ENCODE results near the gene FZD10.

Gene FZD10

DNA sequence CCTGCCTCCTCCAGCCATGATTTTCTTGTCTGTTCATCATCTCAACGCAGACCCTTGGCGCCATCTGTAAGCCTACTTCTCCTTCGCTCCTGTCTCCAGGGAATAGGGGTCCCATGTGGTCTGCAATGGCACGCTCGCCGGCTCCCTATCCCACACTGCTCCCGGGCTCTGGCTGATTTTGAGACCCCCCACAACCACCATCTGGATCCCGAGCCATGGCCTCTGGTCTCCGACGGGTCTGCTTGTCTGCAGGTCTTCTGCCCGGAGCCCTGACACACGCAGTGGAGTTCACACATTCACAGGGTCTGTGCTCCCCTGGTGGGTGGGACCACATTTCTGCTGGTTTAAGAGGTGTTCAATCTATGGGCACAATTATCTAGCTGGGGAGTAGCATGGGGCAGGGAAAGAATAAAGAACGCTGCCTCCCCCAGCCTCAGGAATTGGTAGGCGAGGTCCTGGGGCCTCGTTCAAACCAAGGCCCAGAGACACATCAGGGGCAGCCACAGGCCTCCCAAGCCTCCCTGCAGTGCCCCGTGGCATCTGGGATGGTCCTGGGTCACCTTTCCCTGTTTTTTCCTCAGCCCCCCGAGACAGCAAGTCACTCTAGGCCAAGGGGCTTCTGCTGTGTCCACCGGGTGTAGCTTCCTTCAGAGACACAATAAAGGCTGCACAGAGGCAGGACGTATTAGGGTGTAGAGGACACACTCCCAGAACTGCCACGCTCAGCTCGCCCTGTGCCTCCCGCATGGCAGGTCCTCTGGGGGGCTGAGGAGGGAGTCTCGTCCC, 21.5 kb downstream of the FZD10 start:
- DNase-seq, result no peak

DNA sequence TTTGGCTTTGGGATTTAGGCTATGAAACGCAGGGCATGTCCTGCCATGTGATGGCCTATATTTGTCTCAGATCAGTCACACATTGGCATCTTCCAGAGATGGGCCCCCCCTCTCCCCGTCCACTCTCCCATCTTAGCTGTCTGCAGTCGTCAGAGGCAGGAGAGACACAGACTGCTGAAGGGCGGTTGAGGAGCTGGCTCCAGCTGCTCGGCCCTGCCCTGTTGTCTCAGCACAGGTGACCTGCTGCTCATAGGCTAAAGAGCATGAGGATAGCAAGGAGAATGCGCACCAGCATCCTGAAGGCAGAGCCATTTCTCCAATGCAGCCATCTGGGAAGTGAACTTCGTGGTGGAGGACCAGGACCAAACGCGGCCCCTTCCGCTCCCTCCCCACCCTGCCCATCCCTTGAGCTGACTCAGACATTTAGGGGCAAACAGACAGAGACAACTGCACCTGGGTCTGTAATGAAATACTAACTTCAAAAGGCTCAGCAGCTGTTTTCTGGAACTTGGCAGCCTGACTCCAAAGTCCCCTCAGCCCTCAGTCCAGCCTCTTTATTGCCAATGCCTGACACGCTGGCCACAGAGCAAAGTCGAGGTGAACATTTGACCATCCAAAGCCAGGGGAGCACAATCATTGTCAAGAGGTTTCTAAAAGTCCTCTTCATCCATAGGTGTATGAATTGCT, 22.3 kb downstream of the FZD10 start:
- DNase-seq, result no peak

DNA sequence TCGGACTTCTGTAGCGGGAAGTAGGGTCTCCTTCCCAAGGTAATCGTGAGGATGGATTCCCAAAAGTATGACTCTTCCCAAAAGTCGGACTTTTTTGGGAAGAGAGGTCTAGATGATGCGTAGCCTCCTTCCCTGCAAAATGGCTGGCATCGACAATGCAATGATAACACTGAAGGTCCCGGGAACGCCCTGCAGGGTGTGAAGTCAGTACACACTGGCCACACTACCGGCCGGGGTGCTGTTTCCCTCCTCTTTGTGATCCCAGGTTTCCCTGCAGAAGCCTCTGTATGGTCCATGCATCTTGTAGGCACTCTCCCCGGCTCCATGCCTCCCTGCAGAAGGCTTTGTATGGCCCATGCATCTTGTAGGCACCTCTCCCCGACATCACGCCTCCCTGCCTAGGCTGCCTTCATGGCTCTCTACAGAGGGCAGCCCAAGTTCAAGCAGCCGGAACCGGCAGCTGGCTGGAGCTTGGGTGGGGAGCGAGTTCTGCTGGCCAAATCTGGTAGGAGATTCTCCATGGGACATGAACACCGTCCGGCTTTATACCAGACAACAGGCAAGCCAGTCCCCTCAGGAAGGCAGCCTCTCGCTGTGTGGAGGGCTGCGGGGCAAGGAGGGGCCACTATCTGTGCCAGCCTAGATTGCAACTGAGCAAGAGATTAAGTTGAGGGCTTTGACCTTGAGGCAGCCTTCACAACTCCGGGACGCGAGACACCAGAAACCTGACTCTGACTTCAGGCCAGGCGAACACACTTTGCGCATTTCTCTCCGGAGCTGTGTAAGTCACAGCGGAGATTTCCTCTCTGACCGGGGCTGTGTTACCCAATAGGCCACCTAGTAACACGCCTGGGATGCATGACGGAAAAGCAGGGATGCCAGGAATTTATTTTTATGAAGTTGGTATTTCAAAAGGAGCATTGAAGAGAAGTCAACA, 23.5 kb downstream of the FZD10 start:
- DNase-seq, result no peak

DNA sequence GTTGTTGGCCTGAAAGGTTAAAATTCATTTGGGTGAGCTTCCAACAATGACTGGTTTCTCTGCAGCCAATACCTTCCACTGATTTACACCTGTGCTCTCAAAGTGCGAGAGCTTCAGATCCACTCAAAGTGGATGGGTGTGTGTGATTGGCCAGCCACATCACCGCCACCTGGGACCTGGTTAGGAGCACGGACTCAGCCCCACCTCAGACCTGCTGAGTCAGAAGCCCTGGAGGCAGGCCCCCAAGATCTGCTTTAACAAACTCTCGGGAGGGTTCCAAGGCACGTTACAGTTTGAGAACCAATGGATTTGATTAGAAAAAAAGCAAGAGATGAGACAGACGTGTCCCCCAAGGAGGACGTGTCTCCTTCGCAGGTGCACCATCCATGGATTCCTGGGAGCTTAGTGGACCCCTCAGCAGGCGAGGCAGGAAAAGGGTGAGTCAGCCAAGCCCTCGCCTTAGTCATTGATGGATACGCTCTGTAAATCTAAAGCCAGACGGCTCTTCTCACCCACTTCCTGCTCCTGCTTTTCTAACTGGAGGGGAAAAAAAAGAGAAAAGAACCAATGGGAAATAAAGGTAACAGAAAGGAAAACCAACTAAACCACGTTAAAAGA, 24.5 kb downstream of the FZD10 start:
- DNase-seq, result no peak

DNA sequence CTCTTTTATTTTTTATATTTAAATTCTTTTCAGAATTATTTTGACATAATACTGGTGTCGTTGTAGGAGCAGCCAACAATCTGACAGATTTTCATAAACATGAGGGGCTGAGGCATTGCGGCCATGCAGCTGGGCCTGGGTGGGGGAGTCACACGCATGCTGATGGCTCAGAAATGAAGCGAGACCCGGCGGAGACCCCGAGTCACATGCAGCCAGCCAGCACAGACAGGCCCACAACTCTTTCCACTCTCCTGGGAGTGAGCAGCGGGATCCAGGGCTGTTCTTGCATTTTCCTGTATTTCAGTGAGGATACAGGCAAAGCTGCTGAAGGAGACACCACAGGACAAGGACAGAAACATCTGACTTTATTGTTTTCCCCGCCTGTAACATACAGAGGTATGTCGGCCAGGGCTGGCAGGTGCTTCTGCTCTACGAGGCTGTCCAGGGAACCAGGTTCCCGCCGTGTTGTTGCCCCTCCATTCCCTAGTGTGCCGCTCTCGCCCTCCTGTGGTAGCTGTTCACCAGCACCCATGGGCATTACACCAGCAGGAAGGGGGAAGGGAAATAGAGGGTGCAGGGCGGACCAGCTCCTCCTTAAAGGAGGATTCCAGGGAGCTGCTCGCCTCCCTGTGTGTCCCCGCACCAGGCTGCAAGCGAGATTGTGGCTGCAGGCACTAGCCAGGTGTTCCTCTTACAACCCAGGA, 30.5 kb downstream of the FZD10 start:
- DNase-seq, result no peak

DNA sequence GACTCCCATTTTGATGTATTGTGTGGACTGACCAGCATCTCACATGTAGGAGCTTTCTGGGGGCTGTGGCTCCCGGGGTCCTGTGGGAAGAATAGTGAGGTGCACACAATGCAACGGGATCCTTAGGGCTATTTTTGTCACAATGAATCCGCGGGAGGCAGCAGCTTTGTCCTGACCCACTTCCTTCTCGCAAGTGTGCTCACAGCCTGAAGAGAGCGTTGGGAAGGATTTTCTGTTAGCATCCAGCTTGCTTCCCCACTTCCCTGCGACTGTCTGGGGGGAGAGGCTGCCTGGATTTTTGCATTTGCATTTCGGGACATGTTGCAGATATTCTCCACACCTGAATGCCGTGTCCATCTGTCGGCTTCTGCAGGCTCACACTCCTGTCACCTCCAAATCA, 31.9 kb downstream of the FZD10 start:
- DNase-seq, result no peak

DNA sequence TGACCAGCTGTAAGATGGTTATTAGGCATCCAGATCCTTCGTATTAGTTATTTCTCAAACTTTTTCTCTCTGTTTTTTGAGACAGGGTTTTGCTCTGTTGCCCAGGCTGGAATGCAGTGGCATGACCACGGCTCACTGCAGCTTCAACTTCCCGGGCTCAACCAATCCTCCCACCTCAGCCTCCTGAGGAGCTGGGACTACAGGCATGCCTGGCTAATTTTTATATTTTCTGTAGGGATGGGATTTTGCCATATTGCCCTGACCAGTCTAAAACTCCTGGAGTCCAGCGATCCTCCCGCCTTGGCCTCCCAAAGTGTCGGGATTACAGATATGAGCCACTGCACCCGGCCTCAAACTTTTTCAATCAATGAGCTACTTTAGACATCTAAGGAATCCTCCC, 33.1 kb downstream of the FZD10 start:
- no peak for DNase-seq

DNA sequence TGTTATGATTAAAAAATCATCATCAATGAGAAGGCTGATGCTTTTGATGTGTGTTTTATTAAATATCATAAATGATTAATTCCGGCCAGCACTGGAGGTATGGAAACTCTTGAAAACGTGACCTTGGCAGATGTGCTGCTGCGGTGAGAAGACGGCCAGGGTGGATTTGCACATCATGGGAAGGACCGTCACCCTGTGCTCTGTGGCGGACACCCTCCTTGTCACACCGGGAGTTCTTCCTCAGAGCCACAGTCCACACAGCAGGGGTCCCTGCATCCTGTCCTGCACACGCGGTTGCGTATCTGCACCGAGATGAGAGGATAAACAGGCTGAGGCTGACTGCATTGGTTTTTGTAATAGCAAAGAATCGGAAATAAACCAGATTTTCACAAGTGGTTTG, 33.5 kb downstream of the FZD10 start:
- DNase-seq, result no peak

DNA sequence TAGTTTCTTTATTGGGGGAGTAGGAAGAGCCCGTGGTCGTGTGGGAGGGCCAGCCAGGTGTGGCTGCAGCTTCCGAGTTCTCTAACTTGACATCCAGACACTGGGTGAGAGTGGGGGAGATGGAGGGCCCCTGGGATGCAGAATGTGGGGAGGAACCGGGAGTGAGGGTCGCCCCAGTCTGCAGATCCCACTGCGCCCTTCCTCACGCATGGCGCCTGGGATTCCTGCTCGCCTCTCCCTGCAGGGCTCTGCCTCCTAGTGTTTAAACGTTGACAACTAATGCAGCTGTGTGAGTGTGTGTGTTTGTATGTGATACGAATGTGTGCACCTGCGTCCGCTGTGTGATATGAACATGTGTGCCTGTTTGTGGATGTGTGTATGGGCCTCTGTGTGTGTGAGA, 34.6 kb downstream of the FZD10 start:
- no peak for DNase-seq

DNA sequence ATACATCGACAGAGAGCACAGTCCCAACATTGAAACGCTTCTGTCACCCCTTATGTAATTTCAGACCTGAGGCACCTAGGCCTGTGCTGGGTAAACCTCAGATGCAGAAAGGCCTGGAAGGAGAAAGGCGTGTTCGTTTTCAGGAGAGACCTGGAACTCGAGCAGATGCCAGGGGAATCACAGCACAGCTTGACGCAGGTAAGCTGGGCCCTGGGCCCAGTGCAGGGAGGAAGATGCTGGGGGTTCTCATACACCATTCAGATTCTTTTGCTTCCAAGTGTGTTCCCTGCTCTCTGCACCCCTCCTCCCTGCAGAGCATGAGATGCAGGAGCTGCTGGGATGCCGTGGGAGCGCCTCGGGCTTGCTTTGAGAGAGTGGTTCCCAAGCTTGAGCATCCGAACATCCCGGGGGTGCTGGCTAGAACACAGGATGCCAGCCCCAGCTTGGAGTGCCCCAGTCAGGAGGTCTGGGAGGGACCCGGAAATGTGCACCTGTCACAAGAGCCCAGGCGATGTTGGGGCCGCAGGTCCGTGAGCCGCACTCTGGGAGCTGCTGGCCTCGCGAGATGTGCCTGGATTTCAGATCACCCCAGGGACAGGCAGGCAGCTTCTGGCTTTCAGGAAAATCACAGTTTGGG, 35.9 kb downstream of the FZD10 start:
- no peak for DNase-seq

DNA sequence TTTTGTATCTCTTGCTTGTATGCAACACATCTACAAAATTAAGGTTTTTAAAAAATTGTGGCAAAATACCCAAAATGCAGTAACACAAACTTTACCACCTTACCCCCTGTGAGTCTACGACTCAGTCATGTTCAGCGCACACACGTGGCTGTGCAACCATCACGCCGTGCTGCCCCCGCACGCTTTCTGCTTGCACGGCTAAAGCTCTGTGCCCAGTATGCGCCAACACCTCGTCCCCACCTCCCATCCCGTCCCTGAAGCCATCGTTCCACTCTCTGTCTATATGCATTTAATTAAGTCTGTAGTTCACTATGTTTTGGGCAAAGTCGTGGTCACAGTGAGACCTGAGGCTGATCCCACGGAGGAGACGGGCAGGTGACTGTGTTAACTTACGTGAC, 36.4 kb downstream of the FZD10 start:
- DNase-seq, result no peak

DNA sequence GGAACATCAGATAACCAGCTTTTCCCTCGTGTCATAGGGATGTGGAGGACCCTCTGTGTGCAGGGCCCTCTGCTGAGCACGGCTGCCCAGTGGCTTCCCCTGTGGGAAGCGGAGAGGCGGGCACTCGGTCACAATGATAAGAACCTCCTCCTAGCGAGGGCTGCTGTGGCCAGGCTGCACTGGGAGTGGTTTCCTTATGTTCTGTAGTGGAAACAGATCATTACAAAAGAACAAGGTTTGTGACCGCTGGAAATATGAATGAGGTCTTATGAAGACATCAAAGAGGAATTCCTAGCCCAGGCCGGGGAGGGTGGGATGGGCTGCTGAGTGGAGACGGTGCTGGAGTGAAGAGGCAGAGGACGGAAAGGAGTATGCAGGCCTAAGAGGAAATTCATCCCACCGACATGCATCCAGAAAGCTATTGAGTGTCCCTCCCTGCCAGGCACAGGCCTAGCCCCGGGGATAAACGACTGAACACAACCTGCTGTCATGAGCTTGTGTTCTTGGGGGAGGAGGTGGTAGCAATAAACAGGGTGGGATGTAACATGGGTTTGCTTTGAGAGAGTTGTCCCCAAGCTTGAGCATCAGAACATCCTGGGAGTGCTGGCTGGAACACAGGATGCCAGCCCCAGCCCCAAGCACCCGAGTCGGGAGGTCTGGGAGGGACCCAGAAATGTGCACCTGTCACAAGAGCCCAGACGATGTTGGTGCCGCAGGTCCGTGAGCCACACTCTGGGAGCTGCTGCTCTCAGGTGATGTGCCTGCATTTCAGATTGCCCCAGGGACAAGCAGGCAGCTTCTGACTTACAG, 37.5 kb downstream of the FZD10 start:
- no peak for DNase-seq

DNA sequence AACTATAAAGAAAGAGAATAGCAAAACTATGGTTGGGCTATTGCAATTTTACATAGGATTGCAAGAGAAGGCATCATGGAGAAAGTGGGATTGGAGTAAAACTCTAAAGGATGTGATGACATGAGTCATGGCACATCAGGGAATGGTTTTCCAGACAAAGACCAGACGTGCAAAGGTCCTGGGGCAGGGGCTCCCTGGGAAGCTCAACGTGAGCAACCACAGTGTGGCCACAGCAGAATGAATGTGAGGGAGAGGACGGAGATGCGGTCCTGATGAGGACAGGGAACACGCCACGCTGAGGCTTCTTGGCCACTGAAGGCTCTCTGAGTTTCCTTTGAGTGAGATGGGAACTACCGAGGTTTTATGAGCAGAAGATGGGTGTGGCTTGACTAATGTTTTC, 38.2 kb downstream of the FZD10 start:
- no peak for DNase-seq

DNA sequence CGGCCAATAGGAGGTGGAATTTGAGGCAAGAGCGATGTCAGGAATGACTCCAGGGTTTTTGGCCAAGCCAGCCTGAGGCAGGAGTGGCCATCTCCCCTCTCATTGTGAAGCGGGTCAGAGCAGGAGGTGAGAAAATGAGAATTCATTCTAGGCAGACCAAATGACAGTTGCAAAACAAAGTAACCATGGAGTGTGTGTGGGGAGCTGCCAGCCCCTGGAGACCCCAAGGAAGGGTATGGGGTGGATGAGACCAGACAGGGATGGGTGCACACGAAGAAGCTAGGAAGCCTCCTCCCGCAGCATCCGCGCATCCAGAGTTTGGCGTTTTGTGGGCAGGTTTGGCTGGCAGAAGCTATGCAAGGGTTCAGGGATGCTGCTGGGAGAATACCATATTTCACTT, 38.8 kb downstream of the FZD10 start:
- no peak for DNase-seq

DNA sequence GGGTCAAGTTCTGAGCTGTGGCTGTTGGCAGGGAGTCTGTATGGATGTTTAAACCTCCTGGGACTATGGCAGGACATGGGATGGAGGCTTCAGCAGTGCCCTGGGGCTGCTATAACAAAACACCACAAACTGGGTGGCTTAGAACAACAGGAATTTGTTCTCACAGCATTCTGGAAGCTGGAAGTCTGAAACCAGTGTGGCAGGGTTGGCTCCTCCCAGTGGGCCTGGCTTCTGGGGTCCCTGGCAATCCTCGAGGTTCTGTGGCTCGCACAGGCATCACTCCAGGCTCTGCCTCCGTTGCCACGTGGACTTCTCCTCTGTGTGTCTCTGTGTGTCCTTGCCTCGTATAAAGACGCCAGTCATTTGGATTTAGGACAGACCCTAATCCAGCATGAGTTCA, 39.9 kb downstream of the FZD10 start:
- no peak for DNase-seq

DNA sequence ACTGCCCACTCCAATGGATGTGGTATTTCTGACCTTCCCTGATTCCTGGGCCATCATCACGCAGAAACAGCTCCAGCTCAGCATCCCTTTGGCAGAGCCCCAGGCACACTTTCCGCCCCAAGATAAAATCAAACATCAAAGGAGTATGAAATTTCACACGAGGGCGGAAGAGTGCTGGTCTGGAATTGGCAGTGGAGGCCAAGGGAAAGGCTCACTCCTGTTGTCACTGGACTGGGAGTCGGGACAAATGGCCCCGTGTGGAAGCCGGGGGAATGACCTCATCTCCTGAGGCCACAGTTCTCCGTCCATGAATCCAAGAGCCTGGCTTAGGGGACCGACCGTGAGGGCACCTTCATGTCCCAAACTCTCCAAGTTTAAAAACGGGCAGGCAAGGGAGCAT, 40.9 kb downstream of the FZD10 start:
- no peak for DNase-seq

DNA sequence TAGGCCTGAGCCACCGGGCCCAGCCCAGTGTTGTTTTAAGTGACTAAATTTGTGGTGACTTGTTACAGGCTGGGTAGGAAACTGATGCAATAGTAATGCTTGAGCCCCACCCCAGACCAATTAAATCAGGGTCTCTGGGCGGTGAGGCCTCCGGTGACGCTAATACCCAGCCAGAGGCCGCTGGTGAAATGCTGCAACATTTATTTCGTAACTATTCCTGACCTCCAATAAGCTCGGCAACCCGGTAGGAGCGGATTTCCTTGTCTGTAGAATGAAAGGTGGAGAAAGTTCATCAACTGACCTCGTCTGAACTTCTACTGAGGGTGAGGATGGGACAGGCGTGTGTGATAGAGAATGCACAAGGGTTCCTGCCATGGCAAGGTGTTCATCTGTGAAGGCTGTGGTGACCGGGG, 42.3 kb downstream of the FZD10 start:
- no peak for DNase-seq

DNA sequence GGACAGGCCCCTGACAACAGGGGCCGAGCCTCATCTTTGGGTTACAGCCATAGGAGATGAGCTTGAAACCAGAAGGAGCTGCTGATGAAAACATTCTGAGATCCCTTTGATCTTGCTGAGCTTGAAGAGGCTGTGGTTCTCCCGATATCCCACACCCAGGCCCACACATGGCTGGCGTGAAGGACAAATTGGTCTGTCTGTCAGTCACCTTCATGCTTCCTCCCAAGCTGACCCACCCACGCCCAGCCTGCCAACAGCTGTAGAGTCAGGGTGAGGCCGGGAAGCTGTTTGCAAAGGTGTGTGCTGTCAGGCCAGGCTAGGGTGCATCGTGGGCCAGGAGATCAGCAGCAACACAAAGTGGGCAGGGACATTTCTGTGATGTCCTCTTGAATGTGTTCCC, 43.2 kb downstream of the FZD10 start:
- DNase-seq, result no peak

DNA sequence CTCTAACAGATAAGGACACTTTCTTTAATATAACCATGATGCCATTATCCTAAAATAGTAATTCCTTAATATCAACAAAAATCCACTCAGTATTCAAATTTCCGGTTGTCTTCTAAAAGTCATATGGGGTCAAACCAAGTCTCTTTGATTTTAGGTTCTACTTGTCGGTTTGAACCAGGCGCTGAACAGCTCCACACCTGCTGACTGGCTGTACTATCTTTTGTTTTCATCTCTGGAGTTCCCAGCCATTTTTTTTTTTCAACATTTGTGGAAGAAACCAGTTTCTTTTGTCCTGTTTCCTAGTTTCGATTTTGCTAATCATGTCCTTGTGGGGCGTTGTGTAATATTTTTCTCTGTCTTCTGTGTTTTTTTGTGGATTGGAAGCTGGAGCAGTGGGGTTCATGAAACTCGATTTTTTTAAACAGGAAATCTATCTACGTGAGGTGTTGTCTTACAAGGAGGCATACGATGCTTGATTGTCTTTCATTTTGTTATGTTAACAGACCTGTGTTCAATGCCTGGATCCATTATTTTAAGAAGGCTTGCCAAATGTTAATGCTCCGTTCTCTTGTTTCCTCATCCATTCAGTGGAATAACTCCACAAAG, 50.2 kb downstream of the FZD10 start:
- DNase-seq, result no peak

DNA sequence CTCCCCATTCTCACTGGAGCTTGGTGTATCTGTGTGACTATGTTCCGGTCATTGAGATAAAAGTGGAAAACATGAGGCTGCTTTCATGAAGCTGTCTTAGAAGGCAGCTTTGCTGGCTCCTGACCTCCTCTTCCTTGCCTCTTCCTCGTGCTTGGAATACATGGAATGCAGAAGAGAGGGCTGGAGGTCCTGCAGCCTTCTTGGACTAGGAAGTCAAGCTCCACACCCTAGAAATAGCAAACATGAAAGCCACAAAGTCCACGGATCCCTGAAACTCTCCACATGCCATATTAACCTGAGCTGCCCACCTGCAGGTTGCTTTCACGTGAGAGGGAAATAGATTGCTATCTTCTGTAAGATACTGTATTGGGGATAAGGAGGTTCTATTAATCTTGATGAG, 51.0 kb downstream of the FZD10 start:
- DNase-seq, result no peak

Data from activated CD4-positive, alpha-beta T cell treated with anti-CD3 and anti-CD28 coated beads, Interleukin-2, amount 50 U/mL, for 1 hour (primary cell).